Measurements from ENCODE around the gene AK2. TPM values are rescaled to one million over a fixed set of nuclear protein-coding genes. Genes with fewer than 3 reads are reported as not detected.

The AK2 gene
- total and polyA plus RNA-seq, 2 donors (not counting 1 experiment from before 2014, with no cell fraction given) = 66.8 to 109 TPM

DNA sequence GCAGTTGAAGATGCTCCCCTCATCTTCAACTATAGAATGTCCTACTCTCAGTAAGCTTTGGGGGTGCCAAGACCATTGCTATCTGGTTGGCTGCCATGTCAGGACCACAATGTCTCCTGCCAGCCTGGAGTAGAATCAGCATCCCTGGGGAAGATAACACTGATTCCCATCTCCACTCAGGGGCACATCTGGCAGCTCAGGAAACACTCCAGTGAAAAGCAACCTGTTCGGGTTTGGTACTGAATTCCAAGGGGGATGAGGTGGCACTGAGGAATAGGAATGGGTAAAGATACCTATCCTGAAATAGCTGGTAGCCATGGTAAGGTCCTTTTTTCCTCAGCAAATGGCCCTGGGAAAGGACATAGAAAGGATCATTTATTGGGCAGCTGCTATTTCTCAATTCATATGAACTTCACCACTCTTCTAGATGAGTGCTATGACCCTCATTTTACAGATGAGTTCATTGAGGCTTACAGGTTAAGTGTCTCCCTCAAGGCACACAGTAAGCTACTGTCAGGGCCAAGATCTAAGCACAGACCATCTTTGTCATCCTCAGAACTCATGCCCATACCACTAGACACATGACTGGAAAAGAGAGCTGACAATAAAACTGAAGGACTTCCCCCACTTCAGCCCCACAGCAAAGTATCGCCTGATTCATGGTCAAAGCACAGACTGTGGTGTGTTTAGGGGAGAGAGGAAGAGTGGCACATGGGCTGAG is 31.4 kb downstream of the AK2 start:
- 100% methylated on average over 1 of the region's 2 CpGs for WGBS (ENCODE audit: insufficient coverage)
- no peaks in the 10 kb centered on the region for H4K20me1 ChIP-seq (ENCODE audit: control insufficient read depth, insufficient read depth, low read length, poor library complexity, severe bottlenecking)
- intact Hi-C loops (cut with micrococcal nuclease) = no loop called here
- no peaks in the 10 kb centered on the region for H3K9me3 Mint-ChIP-seq (ENCODE audit: insufficient read depth)
- no peaks in the 10 kb centered on the region for H3K27me3 ChIP-seq (replicated peaks in 1 of 4; ENCODE audit: control extremely low read depth in 1 of 4, control insufficient read depth in 3 of 4, insufficient read depth in 4 of 4, low read length in 3 of 4)
- peak overlapping the region; percentile 42 for H3K27ac Mint-ChIP-seq
- no peak overlapping the region for H3K27ac ChIP-seq (ENCODE audit: low read length in 2 of 2)
- H3K9me3 ChIP-seq (ENCODE audit: control extremely low read depth in 1 of 3, control insufficient read depth in 2 of 3, insufficient read depth in 1 of 3, low read length in 2 of 3) = no peaks in the 10 kb centered on the region
- H3K9ac ChIP-seq (ENCODE audit: low read length) = no peak overlapping the region
- no peaks in the 10 kb centered on the region for H3K4me1 ChIP-seq (ENCODE audit: control insufficient read depth in 2 of 2, insufficient read depth in 2 of 2, low read length in 2 of 2)
- CTCF ChIA-PET = interaction anchor here (1.3 to 6.9 kb wide), 4 partner anchors 9 to 68 kb away, joined by 3 to 205 read pairs (median 18); no protein-coding TSS in a partner anchor
- no peak overlapping the region for H3K4me3 ChIP-seq (ENCODE audit: control extremely low read depth in 1 of 5, extremely low read depth in 1 of 5, insufficient read depth in 1 of 5, low read depth in 2 of 5, low read length in 4 of 5)
- DNase-seq (no peak), ATAC-seq (ENCODE audit: low read depth) (no peak)
- H3K4me3 Mint-ChIP-seq = no peak overlapping the region
- no peak overlapping the region for H2AFZ ChIP-seq (ENCODE audit: insufficient read depth, low read depth, low read length, poor library complexity, severe bottlenecking)
- no peaks in the 10 kb centered on the region for H3K79me2 ChIP-seq (ENCODE audit: control insufficient read depth, insufficient read depth, low read length)
- no peaks in the 10 kb centered on the region for H3K27me3 Mint-ChIP-seq
- TF ChIP-seq, protein P1, sequence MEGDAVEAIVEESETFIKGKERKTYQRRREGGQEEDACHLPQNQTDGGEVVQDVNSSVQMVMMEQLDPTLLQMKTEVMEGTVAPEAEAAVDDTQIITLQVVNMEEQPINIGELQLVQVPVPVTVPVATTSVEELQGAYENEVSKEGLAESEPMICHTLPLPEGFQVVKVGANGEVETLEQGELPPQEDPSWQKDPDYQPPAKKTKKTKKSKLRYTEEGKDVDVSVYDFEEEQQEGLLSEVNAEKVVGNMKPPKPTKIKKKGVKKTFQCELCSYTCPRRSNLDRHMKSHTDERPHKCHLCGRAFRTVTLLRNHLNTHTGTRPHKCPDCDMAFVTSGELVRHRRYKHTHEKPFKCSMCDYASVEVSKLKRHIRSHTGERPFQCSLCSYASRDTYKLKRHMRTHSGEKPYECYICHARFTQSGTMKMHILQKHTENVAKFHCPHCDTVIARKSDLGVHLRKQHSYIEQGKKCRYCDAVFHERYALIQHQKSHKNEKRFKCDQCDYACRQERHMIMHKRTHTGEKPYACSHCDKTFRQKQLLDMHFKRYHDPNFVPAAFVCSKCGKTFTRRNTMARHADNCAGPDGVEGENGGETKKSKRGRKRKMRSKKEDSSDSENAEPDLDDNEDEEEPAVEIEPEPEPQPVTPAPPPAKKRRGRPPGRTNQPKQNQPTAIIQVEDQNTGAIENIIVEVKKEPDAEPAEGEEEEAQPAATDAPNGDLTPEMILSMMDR (IDR thresholded peaks at IDR 0.05) = no peak
- TF ChIP-seq EZH2 (IDR thresholded peaks at IDR 0.05; ENCODE audit: borderline replicate concordance, insufficient read depth, low read depth, low read length, poor library complexity, severe bottlenecking) = no peak
- peaks cover 1 to 25% of the 10 kb centered on the region in 2 experiments for H3K36me3 ChIP-seq (replicated peaks in 1 of 2; ENCODE audit: control extremely low read depth in 1 of 2, control insufficient read depth in 1 of 2, extremely low read depth in 1 of 2, insufficient read depth in 2 of 2, low read length in 1 of 2)
- peaks cover 2% of the 10 kb centered on the region for H3K4me1 Mint-ChIP-seq
- no peak overlapping the region for H3K4me2 ChIP-seq (replicated peaks; ENCODE audit: low read depth, low read length, poor library complexity, severe bottlenecking)
- POLR2A ChIA-PET = interaction anchor here (0.6 kb wide), 1 partner anchor 68 kb away, joined by 4 read pairs; no protein-coding TSS in a partner anchor

DNA sequence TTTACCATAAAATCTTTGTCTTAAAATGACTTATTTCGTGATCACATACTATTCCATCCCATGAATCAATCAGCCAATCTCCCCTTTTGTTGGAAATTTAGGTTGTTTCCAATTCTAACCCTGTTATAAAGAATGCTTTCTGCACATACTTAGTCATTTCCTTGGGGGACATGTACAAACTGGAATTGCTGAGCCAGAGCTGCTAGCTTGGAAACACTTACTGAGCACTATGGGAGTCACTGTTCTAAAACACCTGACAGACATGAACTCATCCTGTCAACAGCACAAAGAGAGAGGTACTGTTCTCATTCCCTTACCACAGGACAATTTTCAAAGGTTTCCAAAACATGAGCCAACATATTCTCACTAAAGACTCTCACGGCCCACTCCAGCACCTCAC is 32.1 kb downstream of the AK2 start:
- POLR2A ChIA-PET = no interaction called here
- Histone ChIP-seq H3K4me1 (ENCODE audit: control insufficient read depth in 2 of 2, insufficient read depth in 2 of 2, low read length in 2 of 2) (no peaks in the 10 kb centered on the region), H3K79me2 (ENCODE audit: control insufficient read depth, insufficient read depth, low read length) (no peaks in the 10 kb centered on the region), H3K36me3 (replicated peaks in 1 of 2; ENCODE audit: control extremely low read depth in 1 of 2, control insufficient read depth in 1 of 2, extremely low read depth in 1 of 2, insufficient read depth in 2 of 2, low read length in 1 of 2) (peaks cover 1 to 23% of the 10 kb centered on the region in 2 experiments), H3K4me2 (replicated peaks; ENCODE audit: low read depth, low read length, poor library complexity, severe bottlenecking) (no peak overlapping the region), H3K9me3 (ENCODE audit: control extremely low read depth in 1 of 3, control insufficient read depth in 2 of 3, insufficient read depth in 1 of 3, low read length in 2 of 3) (no peaks in the 10 kb centered on the region), H2AFZ (ENCODE audit: insufficient read depth, low read depth, low read length, poor library complexity, severe bottlenecking) (no peak overlapping the region), H3K9ac (ENCODE audit: low read length) (no peak overlapping the region), H3K4me3 (ENCODE audit: control extremely low read depth in 1 of 5, extremely low read depth in 1 of 5, insufficient read depth in 1 of 5, low read depth in 2 of 5, low read length in 4 of 5) (no peak overlapping the region), H3K27me3 (replicated peaks in 1 of 4; ENCODE audit: control extremely low read depth in 1 of 4, control insufficient read depth in 3 of 4, insufficient read depth in 4 of 4, low read length in 3 of 4) (no peaks in the 10 kb centered on the region), H4K20me1 (ENCODE audit: control insufficient read depth, insufficient read depth, low read length, poor library complexity, severe bottlenecking) (no peaks in the 10 kb centered on the region), H3K27ac (ENCODE audit: low read length in 2 of 2) (no peak overlapping the region)
- 93% methylated on average over 1 of the region's 2 CpGs for WGBS (ENCODE audit: insufficient coverage)
- H3K9me3 Mint-ChIP-seq (ENCODE audit: insufficient read depth) = no peaks in the 10 kb centered on the region
- H3K27ac Mint-ChIP-seq = no peak overlapping the region
- no peaks in the 10 kb centered on the region for H3K27me3 Mint-ChIP-seq
- intact Hi-C loops (cut with micrococcal nuclease) = no loop called here
- no peak overlapping the region for H3K4me3 Mint-ChIP-seq
- ATAC-seq (ENCODE audit: low read depth) (no peak), DNase-seq (no peak)
- no peak for TF ChIP-seq EZH2 (IDR thresholded peaks at IDR 0.05; ENCODE audit: borderline replicate concordance, insufficient read depth, low read depth, low read length, poor library complexity, severe bottlenecking)
- TF ChIP-seq, protein P1 (IDR thresholded peaks at IDR 0.05) = no peak
- CTCF ChIA-PET = interaction anchor here (0.9 to 6.9 kb wide), 3 partner anchors 12 to 68 kb away, joined by 3 to 205 read pairs (median 32); no protein-coding TSS in a partner anchor
- peaks cover 2% of the 10 kb centered on the region for H3K4me1 Mint-ChIP-seq
